SW 1271 (cell line): ENCODE data around the gene WDR12.
"Not testable (repeated sequence)": the region's sequence is repeated elsewhere in the genome, so short reads cannot be mapped to it uniquely, and the experiment has no call there.

Experiments
- DNase-seq, 2 experiments: peaks; one replicate each; lab custom pipeline; 2025; lab: John Stamatoyannopoulos, UW

WDR12 gene

GRCh38 chr2:202883987-202884675 lies 27.3 kb downstream of the WDR12 start:
- no peak for DNase-seq

GRCh38 chr2:202881570-202881969 lies 29.9 kb downstream of the WDR12 start:
- no peak for DNase-seq

DNA sequence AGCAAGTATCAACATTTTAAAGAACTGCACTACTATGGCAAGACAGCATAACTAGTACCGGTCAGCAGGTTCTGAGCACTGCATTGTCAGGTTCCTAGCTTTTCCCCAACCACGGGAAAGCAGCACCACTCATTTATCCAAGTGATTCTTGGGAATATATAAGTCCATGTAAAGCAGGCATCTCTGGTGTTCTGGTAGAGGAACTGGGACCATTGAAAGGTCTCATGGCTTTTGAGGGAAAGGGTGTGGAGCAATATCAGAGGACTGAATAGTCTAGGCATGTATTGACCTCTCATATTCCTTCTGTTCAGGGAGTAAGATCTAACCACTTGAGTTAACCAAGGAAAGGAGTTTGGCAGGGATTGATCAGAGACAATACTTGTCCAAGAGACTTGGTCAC lies 33.8 kb downstream of the WDR12 start:
- DNase-seq, result no peak

DNA sequence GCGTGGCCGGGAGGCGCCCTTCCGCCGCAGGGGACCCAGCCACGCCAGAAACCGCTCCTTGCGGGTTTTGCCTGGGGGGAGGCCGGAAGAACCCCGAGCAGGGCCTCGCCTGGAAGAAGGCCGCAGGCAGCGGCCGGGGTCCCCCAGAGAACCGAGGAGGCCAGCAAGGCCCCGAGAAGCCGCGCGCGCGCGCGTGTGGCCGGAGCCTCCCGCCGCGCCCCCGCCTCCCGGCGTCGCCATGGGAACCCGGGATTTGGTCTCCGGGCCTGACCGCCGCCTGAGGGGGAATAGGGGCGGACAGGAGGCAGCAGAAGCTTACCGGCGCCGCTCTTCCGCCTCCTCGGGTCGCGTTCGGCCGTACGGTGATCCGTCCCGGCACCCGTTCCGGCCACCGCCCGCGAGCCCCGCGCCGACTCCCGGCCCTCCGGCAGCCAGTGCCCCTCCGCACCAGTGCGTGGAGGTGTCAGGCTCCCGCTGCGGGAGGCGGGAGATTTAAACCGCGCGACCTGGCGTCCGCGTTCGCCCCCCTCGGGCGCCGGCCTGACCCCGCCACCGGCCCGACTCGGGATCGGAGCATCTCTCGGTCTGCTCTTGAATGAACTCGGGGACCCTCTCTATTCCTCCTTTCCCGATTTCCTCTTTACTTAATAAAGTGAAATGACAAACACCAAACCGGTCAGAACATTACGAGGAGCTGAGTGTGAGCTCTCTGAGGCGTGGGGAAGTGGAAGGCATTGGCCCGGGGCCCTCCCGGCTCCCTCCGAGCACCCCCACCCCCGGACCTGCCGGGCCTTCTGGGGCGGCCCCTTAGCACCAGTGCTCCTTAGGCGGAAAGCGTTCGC lies 40.0 kb downstream of the WDR12 start, which contains the start of gene ICA1L:
TSS of gene ICA1L (minus strand) at position 467 of the 842 bp plus-strand sequence. CDS start 42,757 bp downstream, outside the sequence.
- peak in 1 of 2 experiments; percentile 52 for DNase-seq

- peak; percentile 51 to 79 for DNase-seq
Measured at GRCh38 chr2:202870431-202871299, 40.8 kb downstream of the WDR12 start.

GRCh38 chr2:202861987-202862386 lies 49.5 kb downstream of the WDR12 start:
- DNase-seq, result no peak

DNA sequence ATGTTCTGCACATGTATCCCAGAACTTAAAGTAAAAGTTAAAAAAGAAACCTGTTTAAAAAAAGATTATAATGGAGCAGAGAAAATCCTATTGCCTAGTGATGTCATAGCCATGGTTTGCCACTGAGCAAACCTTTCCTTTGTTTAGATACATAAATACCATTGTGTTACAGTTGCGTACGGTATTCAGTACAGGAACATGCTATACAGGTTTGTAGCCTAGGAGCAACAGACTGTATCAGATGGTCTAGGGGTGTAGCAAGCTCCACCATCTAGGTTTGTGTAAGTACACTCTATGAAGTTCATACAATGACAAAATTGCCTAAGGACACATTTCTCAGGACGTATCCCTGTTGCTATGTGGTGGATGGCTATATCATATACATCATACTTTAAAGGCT lies 52.9 kb downstream of the WDR12 start:
- no peak for DNase-seq

- DNase-seq, result not testable (repeated sequence)
Measured at GRCh38 chr2:202849343-202849742, 62.1 kb downstream of the WDR12 start.

DNA sequence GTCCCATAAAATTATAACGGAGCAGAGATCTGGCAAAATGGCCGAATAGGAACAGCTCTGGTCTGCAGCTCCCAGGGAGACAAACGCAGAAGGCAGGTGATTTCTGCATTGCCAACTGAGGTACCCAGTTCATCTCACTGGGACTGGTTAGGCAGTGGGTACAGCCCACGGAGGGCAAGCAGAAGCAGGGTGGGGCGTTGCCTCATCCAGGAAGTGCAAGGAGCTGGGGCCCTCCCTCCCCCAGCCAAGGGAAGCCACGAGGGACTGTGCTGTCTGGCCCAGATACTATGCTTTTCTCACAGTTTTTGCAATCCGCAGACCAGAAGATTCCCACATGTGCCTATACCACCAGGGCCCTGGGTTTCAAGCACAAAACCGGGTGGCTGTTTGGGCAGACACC lies 62.7 kb downstream of the WDR12 start:
- no peak for DNase-seq

DNA sequence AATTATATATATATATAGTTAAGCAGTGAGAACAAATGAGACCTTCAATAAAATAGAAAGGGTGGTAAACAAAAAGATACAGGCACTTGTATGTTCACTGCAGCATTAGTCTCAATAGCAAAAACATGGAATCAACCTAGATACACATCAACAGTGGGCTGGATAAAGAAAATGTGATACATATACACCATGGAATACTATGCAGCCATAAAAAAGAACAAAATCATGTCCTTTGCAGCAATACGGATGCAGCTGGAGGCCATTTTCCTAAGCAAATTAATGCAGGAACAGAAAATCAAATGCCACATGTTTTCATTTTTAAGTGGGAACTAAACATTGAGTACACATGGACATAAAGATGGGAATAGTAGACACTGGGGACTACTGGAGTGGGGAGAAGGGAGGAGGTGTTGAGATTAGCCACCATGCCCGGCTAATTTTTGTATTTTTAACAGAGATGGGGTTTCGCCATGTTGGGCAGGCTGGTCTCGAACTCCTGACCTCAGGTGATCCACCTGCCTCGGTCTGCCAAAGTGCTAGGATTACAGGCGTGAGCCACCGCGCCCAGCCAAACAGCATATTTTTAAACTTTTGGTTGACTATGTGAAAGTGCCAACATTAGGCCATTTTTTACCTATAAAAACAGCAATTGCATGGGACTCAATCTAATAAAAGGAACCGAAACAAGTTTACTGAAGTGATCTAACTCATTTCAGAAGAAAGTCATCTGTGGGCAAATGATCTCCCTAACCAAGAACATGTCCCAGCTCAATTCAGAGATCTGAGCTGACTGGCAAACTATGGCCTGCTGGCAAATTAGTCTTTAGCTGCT lies 63.6 kb downstream of the WDR12 start:
- no peak for DNase-seq

GRCh38 chr2:202844656-202845055 lies 66.8 kb downstream of the WDR12 start:
- DNase-seq, result no peak

GRCh38 chr2:202842690-202843089 lies 68.8 kb downstream of the WDR12 start:
- DNase-seq, result no peak

DNA sequence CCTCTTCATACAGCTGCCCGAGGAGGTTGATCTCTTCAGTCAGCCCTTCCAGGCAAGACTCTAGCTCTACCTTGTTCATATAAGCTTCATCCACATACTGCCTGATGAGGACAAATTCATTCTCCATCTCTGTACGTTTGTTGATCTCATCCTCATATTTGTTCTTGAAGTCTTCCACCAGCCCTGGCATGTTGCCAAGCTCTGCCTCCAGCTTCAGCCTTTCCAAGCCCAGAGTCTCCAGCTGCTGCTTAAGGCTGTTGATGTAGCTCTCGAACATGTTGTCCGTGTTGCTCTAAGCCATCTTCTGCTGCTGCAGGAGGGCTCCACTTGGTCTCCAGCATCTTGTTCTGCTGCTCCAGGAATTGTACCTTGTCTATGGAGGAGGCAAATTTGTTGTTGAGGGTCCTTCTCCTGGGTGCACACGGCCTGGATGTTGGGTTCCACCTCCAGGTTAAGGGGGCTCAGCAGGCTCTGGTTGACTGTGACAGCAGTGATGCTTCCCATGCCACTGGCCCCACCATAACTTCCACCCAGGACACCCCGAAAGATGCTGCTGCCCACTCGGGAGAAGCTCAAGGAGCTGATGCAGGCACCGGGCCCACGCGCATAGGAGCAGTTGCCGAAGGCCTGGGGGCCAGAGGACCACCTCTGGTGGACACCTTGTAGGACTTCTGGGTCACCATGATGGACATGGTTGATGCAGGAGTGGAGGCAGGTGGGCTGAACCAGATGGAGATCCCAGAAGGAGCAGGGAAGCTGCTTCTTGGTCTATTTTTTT lies 70.2 kb downstream of the WDR12 start:
- no peak for DNase-seq

GRCh38 chr2:202831242-202832220 lies 79.9 kb downstream of the WDR12 start:
- peak in 1 of 2 experiments; percentile 61 for DNase-seq

DNA sequence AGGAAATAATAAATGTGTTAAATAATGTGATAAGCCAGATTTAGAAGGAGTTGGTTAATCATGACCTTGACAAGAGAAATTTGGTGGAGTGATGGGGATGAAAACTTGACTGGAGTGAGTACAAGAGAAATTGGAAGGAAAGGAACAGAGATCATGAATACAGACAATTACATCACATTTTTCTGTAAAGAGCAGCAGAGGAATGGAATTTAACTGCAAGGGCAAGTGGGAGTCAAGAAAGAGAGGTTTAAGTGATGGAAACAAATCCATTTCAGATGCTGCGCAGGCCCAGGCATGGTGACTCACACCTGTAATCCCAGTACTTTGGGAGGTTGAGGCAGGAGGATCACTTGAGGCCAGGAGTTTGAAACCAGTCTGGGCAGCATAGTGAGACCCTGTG lies 86.6 kb downstream of the WDR12 start:
- no peak for DNase-seq
